HepG2 (cell line): ENCODE results near the gene SKIDA1. TPM values are rescaled to one million over a fixed set of nuclear protein-coding genes. Genes with fewer than 3 reads are reported as not detected.

Source experiments
- ATF7-NPFF ChIP-seq: sonication (generic); formaldehyde crosslinking; IDR thresholded peaks from 2 replicates; pipeline ENCODE4 v1.8.1; 2023; ENCODE audit warnings: mild to moderate bottlenecking, low read depth, missing genetic modification reagents, moderate library complexity
- ELF3 ChIP-seq: IDR thresholded peaks from 2 replicates; pipeline ENCODE4 v1.6.1; 2016; ENCODE audit warnings: missing genetic modification reagents, missing compliant biosample characterization
- EZH2 ChIP-seq: conservative IDR thresholded peaks from 2 replicates; pipeline ENCODE4 v1.6.1; 2012; ENCODE audit warnings: mild to moderate bottlenecking, low read depth, low read length, moderate library complexity
- FOXO4 ChIP-seq: sonication (generic); formaldehyde crosslinking; conservative IDR thresholded peaks from 2 replicates; pipeline ENCODE4 v1.8.1; 2023; ENCODE audit warnings: missing genetic modification reagents
- HDAC6 ChIP-seq: fragments of 200-600 bp; sonication (generic); IDR thresholded peaks from 2 replicates; pipeline ENCODE4 v1.7.0; 2017; ENCODE audit warnings: mild to moderate bottlenecking, antibody characterized with exemption, low read length, low read depth
- HNRNPLL ChIP-seq: fragments of 200-400 bp; formaldehyde crosslinking; IDR thresholded peaks from 2 replicates; pipeline ENCODE4 v1.6.1; 2017; ENCODE audit warnings: mild to moderate bottlenecking, low read depth, low read length; ENCODE audit not compliant: poor library complexity, severe bottlenecking
- KDM5B ChIP-seq: sonication (generic); formaldehyde crosslinking; IDR thresholded peaks from 2 replicates; pipeline ENCODE4 v1.4.0; 2020; ENCODE audit warnings: missing genetic modification reagents, mild to moderate bottlenecking, borderline replicate concordance
- MED13 ChIP-seq: sonication (generic); formaldehyde crosslinking; IDR thresholded peaks from 2 replicates; pipeline ENCODE4 v1.5.0; 2020; ENCODE audit warnings: missing genetic modification reagents
- NR3C1 ChIP-seq: sonication (generic); formaldehyde crosslinking; IDR thresholded peaks from 2 replicates; pipeline ENCODE4 v1.4.0; 2020; ENCODE audit warnings: missing genetic modification reagents
- POLR2A ChIP-seq, 2 experiments: IDR thresholded peaks; 2 replicates each; pipeline ENCODE4 v1.6.1; 2011; ENCODE audit warnings: low read depth in 2 of 2, low read length in 2 of 2, mild to moderate bottlenecking in 1 of 2, moderate library complexity in 1 of 2; ENCODE audit not compliant: insufficient read depth in 1 of 2
- PRMT3 ChIP-seq: sonication (generic); formaldehyde crosslinking; IDR thresholded peaks from 2 replicates; pipeline ENCODE4 v1.8.1; 2022; ENCODE audit warnings: low read depth, mild to moderate bottlenecking, moderate library complexity, missing genetic modification reagents, borderline replicate concordance
- RARA ChIP-seq: IDR thresholded peaks from 2 replicates; pipeline ENCODE4 v1.6.1; 2016; ENCODE audit warnings: missing genetic modification reagents, missing compliant biosample characterization
- REL ChIP-seq: sonication (generic); formaldehyde crosslinking; conservative IDR thresholded peaks from 2 replicates; pipeline ENCODE4 v1.8.0; 2022; ENCODE audit warnings: mild to moderate bottlenecking, missing genetic modification reagents, moderate library complexity
- SAP130 ChIP-seq: IDR thresholded peaks from 2 replicates; pipeline ENCODE4 v1.6.1; 2016; ENCODE audit warnings: low read depth
- SRF ChIP-seq: IDR thresholded peaks from 2 replicates; pipeline ENCODE4 v1.6.1; 2011; ENCODE audit warnings: mild to moderate bottlenecking, low read depth, low read length, moderate library complexity
- TIGD3 ChIP-seq: sonication (generic); formaldehyde crosslinking; IDR thresholded peaks from 2 replicates; pipeline ENCODE4 v1.5.1; 2020; ENCODE audit warnings: mild to moderate bottlenecking, missing genetic modification reagents, borderline replicate concordance
- ZBTB44 ChIP-seq: sonication (generic); formaldehyde crosslinking; IDR thresholded peaks from 2 replicates; pipeline ENCODE4 v1.4.0; 2020; ENCODE audit warnings: missing genetic modification reagents
- ZNF280D ChIP-seq: sonication (generic); formaldehyde crosslinking; IDR thresholded peaks from 2 replicates; pipeline ENCODE4 v1.5.1; 2020; ENCODE audit warnings: mild to moderate bottlenecking, missing genetic modification reagents
- ZNF432 ChIP-seq: sonication (generic); formaldehyde crosslinking; IDR thresholded peaks from 2 replicates; pipeline ENCODE4 v1.5.0; 2020; ENCODE audit warnings: missing genetic modification reagents, mild to moderate bottlenecking, borderline replicate concordance
- ZNF562 ChIP-seq: sonication (generic); formaldehyde crosslinking; IDR thresholded peaks from 2 replicates; pipeline ENCODE4 v1.8.0; 2022; ENCODE audit warnings: missing genetic modification reagents, borderline replicate concordance
- ZNF616 ChIP-seq: sonication (generic); formaldehyde crosslinking; IDR thresholded peaks from 2 replicates; pipeline ENCODE4 v1.5.0; 2020; ENCODE audit warnings: low read depth, mild to moderate bottlenecking, missing genetic modification reagents
- ZNF879 ChIP-seq: sonication (generic); formaldehyde crosslinking; IDR thresholded peaks from 2 replicates; pipeline ENCODE4 v1.8.1; 2023; ENCODE audit warnings: missing genetic modification reagents
- polyA plus RNA-seq, 8 experiments: library from polyadenylated mRNA; depleted of rRNA in 3 of 8; stranded (reverse) in 7 of 8; unstranded in 1 of 8; fragments of >200 nt; fragmentation: Illumina TruSeq in 4 of 8; extraction: Trizol in 4 of 8; gene quantifications; 2 replicates each; pipeline versions ENCODE4 v1.2.1 to v1.2.3, GENCODE V29; 2011 to 2016; ENCODE audit warnings: low read depth in 4 of 8, missing spikeins in 1 of 8, mixed read lengths in 1 of 8; ENCODE audit not compliant: insufficient read depth in 1 of 8
- total RNA-seq, 5 experiments: library from RNA; depleted of rRNA; stranded (reverse); fragments of >200 nt; fragmentation: Illumina TruSeq; extraction: Trizol; gene quantifications; 2 replicates each; pipeline ENCODE4 v1.2.3, GENCODE V29; 2016; ENCODE audit warnings: low read depth in 1 of 5

SKIDA1 gene
- total and polyA plus RNA-seq, 2 of the 13 experiments (the other 11 are each of a cell fraction or from before 2014, with no cell fraction given): 0.73 to 1.5 TPM

GRCh38 chr10:21534604-21535493 lies 9.4 kb upstream of the SKIDA1 start (continued):
- no peak for TF ChIP-seq ZNF432
- TF ChIP-seq HNRNPLL: peak; percentile 63
- TF ChIP-seq MED13: no peak
- peak; percentile 24 for TF ChIP-seq SAP130 (CRISPR knock-in tag)
- TF ChIP-seq POLR2A (IDR thresholded peaks at IDR 0.05; ENCODE audit: insufficient read depth in 1 of 2, low read depth in 2 of 2, low read length in 2 of 2): peak in 1 of 2 experiments; percentile 63; a peak in 1 of 4 replicates
- 0 out of 2 replicates have a peak, but pooled peaks have one; percentile 7 for TF ChIP-seq ELF3 (CRISPR knock-in tag)
- TF ChIP-seq KDM5B (CRISPR knock-in tag): peak; percentile 63; the same call in 1 of the 2 replicates
- no peak for TF ChIP-seq ZNF879 (CRISPR knock-in tag)
- TF ChIP-seq EZH2: no peak
- TF ChIP-seq ZNF616 (CRISPR knock-in tag): 0 out of 2 replicates have a peak, but pooled peaks have one; percentile 8
- TF ChIP-seq TIGD3 (CRISPR knock-in tag): no peak
- no peak for TF ChIP-seq ZNF562 (CRISPR knock-in tag)
- TF ChIP-seq NR3C1: no peak
- no peak for TF ChIP-seq HDAC6
- TF ChIP-seq REL (CRISPR knock-in tag): no peak
- TF ChIP-seq ZBTB44 (CRISPR knock-in tag): no peak
- no peak for TF ChIP-seq SRF
- peak; percentile 20; the same call in 1 of the 2 replicates for TF ChIP-seq ATF7-NPFF (CRISPR knock-in tag)
- no peak for TF ChIP-seq FOXO4
- TF ChIP-seq ZNF280D (CRISPR knock-in tag): no peak
- no peak for TF ChIP-seq PRMT3 (CRISPR knock-in tag)
- peak; percentile 1; the same call in 1 of the 2 replicates for TF ChIP-seq RARA (CRISPR knock-in tag)
